ENCODE results near the gene TCHHL1.

- TF ChIP-seq CTCF (IDR thresholded peaks at IDR 0.05): no peak
- no peak for TF ChIP-seq POLR2A (IDR thresholded peaks at IDR 0.05)
Measured at GRCh38 chr1:152067150-152067549, 21.7 kb downstream of the TCHHL1 start.

Measured in lower leg skin (tissue), 3 donors.